CD4-positive, alpha-beta T cell treated with Interferon alpha-2 for 1 hour (primary cell): ENCODE data around the gene CADM2.
"Not testable (repeated sequence)": the region's sequence is repeated elsewhere in the genome, so short reads cannot be mapped to it uniquely, and the experiment has no call there.

Experiments used
- DNase-seq, 2 donors: peaks; one replicate each; pipeline ENCODE4 v3.0.0-alpha.2; 2020 to 2022

CADM2 gene

DNA sequence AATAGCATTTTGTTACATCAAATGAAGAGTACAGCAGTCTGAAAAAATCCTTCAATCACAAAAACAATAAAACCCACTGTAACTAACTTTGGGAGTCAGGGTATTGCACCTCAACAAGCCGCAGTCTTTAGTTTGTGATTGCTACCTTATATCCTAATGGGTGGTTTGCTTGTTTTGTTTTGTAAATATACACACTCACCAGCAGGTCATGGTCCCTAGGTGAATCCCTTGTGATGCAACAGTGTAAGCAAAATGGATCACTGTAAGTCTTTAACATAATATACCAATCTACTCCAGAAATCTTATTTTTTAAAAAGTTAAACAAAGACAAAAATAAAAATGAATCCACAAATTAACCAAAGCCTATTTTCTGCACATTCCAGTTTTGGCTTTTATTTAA is 749.5 kb downstream of the CADM2 start:
- DNase-seq: not testable (repeated sequence)

DNA sequence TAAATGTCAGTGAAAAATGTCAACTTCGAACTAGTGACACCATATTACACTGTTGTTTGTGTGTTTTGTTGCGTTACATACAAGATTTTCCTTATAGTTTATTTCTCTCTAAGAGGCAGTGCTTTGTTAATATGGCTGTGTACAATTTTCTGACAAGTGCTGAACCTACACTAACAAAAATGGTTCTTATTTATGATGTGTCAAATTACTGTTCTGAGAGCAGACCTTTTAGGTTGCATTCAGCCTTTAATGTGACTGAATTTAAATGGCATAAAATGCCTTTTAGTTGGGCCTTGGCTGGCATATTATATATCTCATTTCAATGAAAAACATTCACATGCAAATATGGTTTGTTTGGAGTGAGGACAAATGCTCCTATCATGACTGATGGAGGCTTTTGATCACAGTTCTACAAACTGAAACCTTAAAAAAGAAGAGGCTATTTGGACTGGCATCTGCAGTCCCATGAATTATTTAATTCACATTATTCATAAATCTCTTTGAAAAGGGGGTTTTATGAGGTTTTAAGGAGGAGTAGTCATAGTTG is 750.6 kb downstream of the CADM2 start:
- no peak for DNase-seq

DNA sequence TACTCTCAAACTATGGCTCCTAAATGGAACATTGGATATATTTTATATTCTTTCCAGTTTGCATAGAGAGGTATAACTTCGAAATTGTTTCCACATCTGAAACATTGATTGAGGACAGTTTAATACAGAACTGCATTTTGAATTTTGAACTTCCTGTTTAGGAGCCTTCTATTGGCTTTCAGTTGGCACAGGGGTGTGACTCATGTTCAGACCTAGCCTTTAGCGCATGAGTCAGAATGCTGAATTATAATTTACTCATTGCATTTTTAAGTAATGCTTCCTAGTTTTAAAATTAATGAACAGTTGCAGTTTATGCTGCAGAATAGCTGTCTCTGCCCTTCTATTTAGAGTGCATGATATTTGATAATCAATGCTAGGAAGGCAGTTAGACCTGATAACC is 751.7 kb downstream of the CADM2 start:
- no peak for DNase-seq

DNA sequence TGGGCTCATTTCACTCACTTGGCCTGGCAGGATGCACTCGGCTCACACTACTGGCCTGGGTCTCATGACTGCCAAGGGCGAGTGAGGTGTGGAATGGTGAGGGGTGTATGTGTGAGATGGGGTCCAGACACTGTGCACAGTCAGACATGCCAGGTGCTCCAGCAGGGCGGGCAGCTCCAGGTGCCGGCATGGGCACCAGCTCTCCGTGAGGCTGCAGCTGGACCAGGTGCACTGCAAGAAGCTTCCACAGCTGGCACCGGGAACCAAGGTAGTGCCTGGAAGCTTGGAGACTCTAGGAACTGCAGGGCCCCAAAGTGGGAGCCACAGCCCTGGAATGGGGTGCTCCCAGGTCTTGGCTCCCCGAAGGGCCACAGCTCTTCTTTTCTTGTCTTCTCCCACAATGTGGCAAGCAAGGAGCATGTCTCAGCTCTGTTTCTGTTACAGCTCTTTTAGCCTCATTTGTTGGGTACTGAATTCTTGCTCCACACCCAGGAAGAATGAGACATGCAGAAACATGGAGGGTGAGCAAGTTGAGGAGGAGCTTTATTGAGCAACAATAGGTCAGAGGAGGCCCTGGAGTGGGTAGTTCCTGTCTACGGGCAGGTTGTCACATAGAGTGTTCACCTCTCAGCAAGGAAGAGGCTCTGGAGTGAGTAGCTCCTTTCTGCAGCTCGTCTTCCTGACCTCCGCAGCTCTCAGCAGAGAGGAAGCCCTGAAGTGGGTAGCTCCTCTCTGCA is 762.8 kb downstream of the CADM2 start:
- no peak for DNase-seq

DNA sequence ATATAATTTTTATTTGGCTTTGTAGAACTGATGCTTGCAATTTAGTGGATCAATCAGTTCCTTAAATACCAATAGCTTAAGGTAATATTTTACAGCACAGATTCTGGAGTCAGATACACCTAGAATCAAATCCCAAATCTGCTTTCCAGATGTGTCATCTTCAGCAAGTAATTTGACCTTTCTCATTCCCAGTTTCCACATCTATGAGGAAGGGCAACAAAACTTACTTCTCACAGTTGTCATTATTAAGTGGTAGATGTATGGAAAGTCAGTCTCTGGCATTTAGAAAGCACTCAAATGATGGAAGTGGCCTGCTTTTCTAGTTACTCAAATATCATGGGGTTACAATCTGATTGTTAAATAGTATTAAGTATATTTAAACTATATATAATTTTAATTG is 767.0 kb downstream of the CADM2 start:
- DNase-seq: no peak

DNA sequence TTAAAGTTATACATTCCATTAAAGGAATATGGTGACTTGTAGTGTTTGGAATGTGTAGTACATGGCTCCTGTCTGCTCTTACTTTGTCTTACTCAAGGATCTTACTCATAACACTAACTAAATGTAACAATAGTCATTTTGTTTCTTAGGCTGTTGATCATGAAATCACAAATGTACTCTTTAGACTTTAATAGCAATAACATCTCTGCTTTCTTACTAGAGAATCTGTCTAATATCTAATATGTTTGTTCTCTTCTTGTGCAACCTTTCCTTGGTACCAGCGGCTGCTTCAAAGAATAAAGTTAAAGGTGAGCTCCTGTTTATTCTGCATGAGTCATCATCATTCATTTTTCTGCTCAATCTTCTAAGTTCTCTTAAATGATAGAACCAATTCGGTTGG is 767.5 kb downstream of the CADM2 start:
- no peak for DNase-seq

DNA sequence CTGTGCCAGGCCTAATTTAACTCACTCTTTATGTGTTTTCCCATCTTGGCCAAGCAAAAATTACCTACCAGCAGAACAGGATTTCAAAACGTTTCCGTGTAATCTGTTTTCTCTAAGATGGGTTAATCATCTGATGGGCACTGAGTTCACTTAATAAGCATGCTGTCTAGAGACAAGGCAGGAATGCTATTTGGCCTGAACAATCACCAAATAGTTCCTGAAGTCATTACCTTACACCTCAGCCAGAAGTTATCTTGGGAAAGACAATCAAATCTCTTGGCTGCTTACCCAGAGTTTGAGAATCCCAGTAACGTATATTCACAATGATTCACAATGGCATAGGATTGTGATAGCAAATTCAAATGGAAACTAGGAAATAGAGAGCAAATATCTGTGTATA is 779.1 kb downstream of the CADM2 start:
- DNase-seq: no peak

DNA sequence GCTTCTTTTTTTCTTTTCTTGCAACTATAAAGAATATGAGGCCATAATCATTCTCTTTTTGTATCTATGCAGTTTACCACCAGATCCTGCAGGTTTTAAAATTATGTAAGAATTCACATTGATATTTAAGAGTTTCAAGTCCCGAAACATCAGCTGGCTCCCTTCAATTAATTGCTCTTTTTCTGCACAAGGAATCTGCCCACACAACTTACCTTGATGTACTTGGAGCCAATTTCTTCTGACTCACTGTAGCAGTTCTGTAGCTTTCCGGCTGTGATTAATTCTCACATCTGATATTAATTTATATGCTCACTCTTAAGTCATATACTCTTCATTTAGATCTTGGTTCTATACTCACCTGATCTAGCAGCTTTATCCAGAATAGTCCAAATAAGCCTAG is 781.8 kb downstream of the CADM2 start:
- DNase-seq: no peak

DNA sequence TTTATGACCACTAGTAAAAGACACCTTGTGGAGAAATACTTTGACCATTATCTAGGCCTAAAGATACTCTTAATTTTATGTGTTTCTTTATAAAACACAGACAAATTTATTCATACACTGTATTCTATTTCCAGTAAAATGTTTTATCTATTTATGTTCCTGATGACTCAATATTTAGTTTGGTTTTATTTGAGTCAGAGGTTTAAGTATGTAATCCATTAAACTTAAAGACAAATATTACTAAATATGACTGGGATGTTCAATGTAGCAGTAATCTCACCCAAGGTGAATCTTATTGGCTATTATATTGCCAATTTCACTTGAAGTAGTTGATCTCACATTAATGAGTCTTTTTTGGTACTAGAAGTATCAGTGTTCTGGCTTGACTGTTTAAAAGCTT is 799.7 kb downstream of the CADM2 start:
- DNase-seq: no peak

DNA sequence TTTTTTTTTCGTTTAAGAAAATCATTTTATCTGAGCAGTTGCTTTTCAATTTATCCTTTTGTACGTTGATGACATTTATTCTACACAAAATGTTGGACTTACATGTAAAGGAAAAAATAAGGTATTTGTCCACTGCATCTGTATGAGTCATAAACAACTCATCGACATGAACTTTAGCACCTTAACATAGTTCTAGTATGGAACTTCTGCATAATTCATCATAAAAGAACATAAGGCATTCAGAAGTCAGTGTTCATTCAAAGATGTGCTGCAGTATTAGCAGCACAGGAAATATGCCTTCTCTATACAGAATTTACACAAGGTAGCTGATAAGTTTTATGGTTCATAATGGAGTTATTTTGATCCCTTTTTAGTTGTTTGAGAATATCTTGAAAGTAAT is 801.6 kb downstream of the CADM2 start:
- no peak for DNase-seq

DNA sequence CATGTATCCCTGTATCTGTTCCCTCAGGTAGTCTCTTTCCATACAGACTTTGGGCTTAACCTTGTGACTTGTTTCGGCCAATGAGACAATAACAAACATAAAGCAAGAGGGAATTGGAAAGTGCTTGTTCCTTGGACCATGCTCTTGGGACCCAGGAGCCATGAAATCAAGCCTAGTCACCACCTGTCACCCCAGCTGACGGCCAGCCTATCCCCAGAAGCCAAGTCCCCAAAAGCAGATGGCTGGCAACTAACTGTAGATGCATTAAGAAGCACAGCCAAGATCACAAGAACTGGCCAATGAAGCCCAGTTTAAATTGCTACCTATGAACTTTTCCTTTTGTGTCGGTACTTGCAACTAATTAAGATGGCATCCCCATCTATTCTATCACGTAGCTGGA is 822.0 kb downstream of the CADM2 start:
- no peak for DNase-seq

DNA sequence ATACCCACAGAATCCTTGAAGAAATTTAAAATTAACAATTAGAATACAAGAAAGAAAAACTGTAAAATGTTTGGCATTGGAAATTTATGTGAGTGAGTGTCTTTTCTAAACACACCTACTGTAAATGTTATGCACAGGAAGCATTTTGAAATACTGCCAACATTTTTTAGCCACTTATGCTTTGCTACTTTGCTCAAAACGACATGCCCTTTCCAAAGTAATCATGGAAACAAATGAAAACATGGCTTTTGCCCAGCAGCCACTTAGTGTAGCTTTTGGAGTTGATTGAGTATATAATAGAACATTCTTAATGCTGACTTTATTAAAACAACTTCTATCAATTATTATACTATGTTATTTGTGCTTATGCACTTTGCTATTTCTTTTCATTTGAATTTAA is 823.0 kb downstream of the CADM2 start:
- DNase-seq: no peak

DNA sequence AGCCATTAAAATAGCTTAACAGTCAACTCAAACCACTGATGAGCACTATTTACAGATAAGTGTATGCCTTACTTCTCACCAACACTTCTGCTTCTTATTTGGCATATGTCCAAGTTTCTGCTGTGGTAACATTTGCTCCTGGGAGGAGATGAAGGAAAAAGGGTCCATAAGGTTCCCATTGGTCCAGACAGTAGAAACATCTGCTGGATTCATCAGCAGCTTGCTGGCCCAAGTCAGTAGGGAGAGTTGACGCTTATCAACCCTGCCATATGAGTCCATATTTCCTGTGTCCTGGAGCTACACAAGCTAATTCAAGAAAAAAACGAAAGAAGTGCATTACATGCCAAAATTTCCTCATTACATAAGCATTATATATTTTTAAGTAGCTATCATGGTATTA is 824.5 kb downstream of the CADM2 start:
- no peak for DNase-seq

DNA sequence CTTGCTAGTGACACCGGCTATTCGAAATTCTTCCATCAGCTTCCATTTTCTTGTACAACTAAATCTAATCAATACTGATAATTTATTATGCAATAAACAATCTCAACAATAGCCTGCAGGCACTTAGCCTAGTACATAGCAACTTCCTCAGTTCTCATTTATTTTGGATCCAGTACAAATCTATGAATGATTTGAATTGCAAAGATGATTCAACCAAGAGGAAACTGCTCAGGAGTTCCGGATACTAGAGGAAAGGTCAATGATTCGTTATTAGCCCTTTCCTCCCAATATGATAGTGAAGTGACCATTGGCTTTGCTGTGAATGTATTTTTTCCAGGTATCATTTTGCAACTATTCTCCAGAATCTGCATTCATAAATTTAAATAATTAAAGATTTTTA is 827.0 kb downstream of the CADM2 start:
- DNase-seq: no peak

DNA sequence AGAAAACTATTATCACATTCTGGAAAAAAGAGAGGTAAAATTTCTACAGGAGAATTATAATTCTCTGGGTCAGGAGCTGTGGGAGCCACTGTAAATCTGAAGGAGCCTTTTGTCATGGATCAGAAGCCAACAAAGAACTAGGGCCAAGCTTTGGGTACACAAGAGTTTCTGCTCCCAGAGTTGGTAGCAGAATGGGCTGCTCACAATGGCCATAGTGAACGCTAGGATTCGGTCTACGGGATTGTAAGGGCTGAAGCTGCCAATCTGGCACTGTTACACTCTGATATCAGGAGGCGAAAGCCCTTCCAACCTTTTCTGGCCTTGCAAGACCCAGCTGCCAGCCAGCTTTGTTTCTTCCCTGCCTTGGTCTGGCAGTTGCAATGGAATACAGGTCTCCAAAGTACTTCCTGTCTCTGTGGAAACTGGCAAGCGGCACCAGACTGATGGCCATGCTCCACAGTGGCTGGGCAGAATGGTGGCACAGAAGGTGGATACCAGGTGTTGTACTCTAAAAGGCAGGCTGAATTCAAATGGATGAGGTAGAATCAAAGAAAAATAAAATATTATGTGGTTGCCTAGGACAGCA is 831.7 kb downstream of the CADM2 start:
- DNase-seq: no peak

DNA sequence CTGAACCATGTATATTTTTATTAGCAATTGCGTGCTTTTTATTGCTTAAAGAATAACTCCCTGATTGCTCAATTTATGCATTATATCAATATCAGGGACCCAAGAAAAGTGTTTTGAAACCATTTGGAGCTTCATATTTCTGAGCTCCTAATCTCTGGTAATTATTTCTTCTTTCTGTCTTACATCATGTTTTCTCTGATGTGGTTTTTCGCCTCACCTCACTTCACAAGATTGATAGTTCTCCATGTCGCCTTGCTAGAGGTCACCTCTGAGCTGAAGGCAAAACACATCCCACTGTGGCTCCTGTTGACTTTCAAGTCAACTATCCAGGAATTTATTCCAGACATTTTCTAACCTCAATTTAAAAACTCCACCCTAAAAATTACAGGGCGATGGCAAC is 837.4 kb downstream of the CADM2 start:
- no peak for DNase-seq

DNA sequence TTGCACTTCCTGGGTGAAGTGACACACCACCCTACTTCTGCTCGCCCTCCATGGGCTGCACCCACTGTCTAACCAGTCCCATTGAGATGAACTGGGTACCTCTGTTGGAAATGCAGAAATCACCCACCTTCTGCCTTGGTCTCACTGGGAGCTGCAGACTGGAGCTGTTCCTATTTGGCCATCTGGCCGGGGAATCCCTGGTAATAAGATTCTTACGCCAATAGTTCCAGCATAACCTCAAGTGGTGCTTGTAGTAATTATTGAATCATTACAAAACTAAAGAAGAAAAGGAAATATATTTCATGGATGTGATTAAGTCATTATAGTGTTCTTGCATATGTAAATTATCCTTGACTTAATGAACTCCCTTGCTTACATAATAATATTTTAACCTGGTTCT is 841.9 kb downstream of the CADM2 start:
- no peak for DNase-seq

DNA sequence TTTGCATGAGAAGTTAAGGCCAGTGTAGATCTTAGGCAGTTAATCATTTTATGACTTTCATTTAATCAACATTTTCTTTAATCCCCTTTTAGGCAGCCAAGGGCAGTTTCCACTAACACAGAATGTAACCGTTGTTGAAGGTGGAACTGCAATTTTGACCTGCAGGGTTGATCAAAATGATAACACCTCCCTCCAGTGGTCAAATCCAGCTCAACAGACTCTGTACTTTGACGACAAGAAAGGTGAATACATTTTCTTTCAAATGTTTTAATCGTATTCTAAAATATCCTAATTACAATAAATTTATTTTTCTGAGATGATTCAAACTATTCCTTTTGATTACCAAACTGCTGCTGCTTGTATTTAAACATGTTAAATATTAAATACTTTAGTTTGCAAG is 843.2 kb downstream of the CADM2 start:
- DNase-seq: no peak

DNA sequence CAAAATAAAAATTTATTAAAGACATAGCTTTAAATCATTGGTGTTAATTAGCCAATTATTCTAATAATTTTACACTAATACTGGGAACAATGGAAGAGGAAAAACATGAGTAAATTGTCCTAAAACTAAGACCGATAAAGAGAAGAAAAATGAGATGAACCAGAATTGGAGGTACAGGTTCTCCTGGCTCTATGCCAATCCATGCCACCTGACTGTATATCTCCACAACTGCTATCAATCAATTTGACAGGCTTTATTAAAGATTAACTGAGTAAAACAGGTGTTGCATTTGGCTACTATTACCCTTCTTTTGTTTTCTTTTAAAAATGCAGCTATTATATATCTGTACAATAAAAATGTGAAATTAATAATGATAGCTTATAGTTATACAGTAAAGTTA is 850.0 kb downstream of the CADM2 start:
- no peak for DNase-seq

DNA sequence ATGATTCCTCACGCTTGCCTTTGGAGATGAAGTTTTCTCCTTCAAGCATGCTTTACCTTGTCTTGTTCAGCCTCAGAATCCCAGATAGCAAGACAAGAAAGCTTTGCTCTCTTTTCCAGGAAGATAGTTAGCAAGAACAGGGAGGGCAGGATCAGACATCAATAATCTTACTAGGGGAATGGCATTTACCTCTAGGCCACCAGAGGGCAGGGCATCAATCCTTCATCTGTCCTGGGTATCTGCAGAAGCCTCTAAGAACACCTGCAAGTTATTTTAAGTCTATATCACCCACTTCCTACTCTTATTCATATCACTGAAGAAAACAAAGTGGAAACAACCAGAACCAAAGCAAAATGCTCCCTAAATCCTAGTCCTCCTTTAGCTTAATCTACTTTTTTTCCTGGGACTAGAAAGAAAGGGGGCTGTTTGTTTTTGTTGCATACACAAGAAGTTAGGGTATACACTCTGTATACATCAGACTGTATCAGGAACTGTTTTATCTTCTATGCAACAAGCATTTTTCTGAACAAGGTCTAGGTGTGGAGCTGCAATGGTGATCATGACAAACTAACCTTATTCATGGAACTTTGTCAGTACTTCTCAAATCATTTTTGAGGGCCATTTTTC is 862.5 kb downstream of the CADM2 start:
- no peak for DNase-seq

DNA sequence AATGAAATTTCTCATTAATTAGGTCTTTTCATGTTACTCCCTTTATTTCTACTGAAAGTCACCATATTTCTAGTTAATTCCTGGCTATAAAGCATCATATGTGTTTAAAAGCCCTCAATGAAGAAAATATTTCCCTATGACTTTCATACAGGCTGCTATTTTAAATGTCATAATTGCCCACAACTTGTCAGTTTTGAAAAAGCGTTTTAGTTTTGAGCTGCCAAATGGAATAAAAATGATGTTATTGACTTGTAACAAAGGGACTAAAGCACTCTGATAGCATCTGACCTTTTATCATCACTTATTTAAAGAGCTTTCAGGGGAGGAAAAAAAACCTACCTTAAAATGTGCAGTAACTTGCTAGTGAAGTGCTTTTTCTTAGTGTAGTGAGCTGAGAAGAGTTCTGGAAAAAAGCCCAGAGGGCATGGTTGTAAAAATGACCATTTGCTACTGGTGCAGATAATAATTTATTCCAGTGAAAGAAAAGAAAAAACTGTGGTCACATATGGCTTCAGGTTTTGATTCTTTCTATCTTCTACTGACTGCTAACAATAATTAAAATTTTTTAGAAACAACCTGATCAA is 877.2 kb downstream of the CADM2 start:
- no peak for DNase-seq

DNA sequence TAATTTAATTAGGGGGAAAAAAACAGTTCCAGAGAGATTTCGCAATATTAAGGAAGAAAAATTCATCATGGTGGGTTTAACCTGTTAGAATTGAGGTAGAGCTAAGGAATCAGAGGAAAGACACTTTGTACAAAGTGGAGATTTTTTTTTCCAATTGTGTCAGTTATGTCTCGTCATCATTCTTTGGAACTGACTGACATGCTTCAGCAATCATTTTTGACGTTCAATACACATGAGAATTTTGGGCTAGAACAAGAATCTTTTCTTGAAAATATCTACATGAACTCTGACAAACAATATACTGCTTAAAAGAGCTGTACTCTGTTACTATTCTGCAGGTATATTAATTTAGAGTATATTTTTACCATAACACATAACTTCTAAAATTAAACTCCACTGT is 878.6 kb downstream of the CADM2 start:
- DNase-seq: no peak

DNA sequence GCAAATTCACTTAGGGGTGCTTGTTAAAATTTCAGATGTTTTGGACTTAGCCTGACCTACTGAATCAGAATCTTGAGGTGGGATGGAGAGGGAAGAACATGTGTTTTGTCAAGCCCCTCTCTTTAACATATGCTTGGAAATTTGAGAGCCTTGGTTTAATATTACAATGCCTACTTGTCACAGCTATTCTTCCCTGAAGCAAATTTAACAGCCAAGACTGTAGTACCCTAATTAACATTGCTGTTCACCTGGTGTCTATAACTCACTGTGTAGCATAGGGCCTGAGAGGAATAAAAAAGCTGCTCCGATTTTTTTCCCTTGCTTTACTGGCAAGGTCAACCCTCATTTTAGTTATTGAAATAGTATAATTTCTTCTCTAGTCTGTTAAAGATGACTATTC is 880.1 kb downstream of the CADM2 start:
- no peak for DNase-seq

DNA sequence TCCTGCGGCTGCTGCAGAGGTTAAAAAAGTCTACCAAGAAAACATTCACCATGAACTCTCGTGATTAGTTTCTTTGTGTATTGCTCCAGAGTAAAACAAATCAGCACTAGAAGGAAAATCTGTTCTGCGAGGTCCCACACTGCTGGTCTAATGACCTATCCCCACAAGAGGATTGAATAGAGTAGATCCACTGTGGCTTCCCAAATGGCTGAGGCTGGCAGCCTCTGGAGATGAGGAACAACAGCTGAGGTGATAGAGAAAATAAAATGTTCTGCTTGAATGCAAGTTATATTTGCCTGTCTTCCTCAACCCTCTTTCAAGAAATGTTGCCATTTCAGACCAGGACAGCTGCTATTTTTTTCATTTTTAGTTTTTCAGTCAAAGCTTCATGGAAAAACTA is 883.3 kb downstream of the CADM2 start:
- no peak for DNase-seq
